HPDE6-E6E7 (cell line): Measurements from ENCODE around the gene SHMT1.

Source experiments
- DNase-seq: peaks from one replicate; pipeline ENCODE4 v3.0.0; 2011; ENCODE audit warnings: missing footprints; ENCODE audit errors: extremely low spot score

SHMT1 gene

GRCh38 chr17:18281788-18282187 lies 81.6 kb downstream of the SHMT1 start:
- no peak for DNase-seq

GRCh38 chr17:18280766-18281371 lies 82.5 kb downstream of the SHMT1 start:
- no peak for DNase-seq

GRCh38 chr17:18280249-18280648 lies 83.1 kb downstream of the SHMT1 start:
- DNase-seq = no peak

GRCh38 chr17:18278867-18279266 lies 84.5 kb downstream of the SHMT1 start:
- no peak for DNase-seq
